ENCODE results near the gene FAM187B. TPM values are rescaled to one million over a fixed set of nuclear protein-coding genes. Genes with fewer than 3 reads are reported as not detected.

The FAM187B gene
- total RNA-seq, 1 donor from 2014 or later, result not detected

- H3K36me3 Mint-ChIP-seq (ENCODE audit: unreplicated experiment), result no peaks in the 10 kb centered on the region
- no peak overlapping the region for H3K27ac Mint-ChIP-seq (ENCODE audit: unreplicated experiment)
- H3K4me1 Mint-ChIP-seq (ENCODE audit: unreplicated experiment), result peaks cover 6% of the 10 kb centered on the region
Observed at GRCh38 chr19:35209646-35210045, 18.9 kb downstream of the FAM187B start.

GRCh38 chr19:35208121-35208520 is 20.4 kb downstream of the FAM187B start:
- Mint-ChIP-seq H3K9me3 (ENCODE audit: unreplicated experiment) (peaks cover 4% of the 10 kb centered on the region), H3K4me1 (ENCODE audit: unreplicated experiment) (no peaks in the 10 kb centered on the region), H3K27me3 (ENCODE audit: unreplicated experiment) (peaks cover 14% of the 10 kb centered on the region), H3K27ac (ENCODE audit: unreplicated experiment) (no peak overlapping the region), H3K36me3 (ENCODE audit: unreplicated experiment) (no peaks in the 10 kb centered on the region), H3K4me3 (ENCODE audit: unreplicated experiment) (no peak overlapping the region)
- no peak for DNase-seq (ENCODE audit: extremely low spot score, unreplicated experiment)
- TF ChIP-seq CTCF (IDR thresholded peaks at IDR 0.05), result no peak

More at GRCh38 chr19:35209646-35210045, 18.9 kb downstream of the FAM187B start:
- Mint-ChIP-seq H3K9me3 (ENCODE audit: unreplicated experiment) (peaks cover 4% of the 10 kb centered on the region), H3K27me3 (ENCODE audit: unreplicated experiment) (peaks cover 14% of the 10 kb centered on the region), H3K4me3 (ENCODE audit: unreplicated experiment) (no peak overlapping the region)
- DNase-seq (ENCODE audit: extremely low spot score, unreplicated experiment), result no peak
- TF ChIP-seq CTCF (IDR thresholded peaks at IDR 0.05), result no peak

GRCh38 chr19:35207391-35207871 is 21.1 kb downstream of the FAM187B start:
- H3K27ac Mint-ChIP-seq (ENCODE audit: unreplicated experiment), result no peak overlapping the region
- H3K4me1 Mint-ChIP-seq (ENCODE audit: unreplicated experiment), result no peaks in the 10 kb centered on the region
- no peak for DNase-seq (ENCODE audit: extremely low spot score, unreplicated experiment)
- no peak for TF ChIP-seq CTCF (IDR thresholded peaks at IDR 0.05)
- peaks cover 14% of the 10 kb centered on the region for H3K27me3 Mint-ChIP-seq (ENCODE audit: unreplicated experiment)
- H3K9me3 Mint-ChIP-seq (ENCODE audit: unreplicated experiment), result peaks cover 4% of the 10 kb centered on the region
- no peak overlapping the region for H3K4me3 Mint-ChIP-seq (ENCODE audit: unreplicated experiment)
- no peaks in the 10 kb centered on the region for H3K36me3 Mint-ChIP-seq (ENCODE audit: unreplicated experiment)

GRCh38 chr19:35206855-35207254 is 21.7 kb downstream of the FAM187B start:
- no peak for DNase-seq (ENCODE audit: extremely low spot score, unreplicated experiment)
- Mint-ChIP-seq H3K27ac (ENCODE audit: unreplicated experiment) (no peak overlapping the region), H3K9me3 (ENCODE audit: unreplicated experiment) (peaks cover 4% of the 10 kb centered on the region), H3K36me3 (ENCODE audit: unreplicated experiment) (no peaks in the 10 kb centered on the region), H3K27me3 (ENCODE audit: unreplicated experiment) (peaks cover 14% of the 10 kb centered on the region), H3K4me1 (ENCODE audit: unreplicated experiment) (no peaks in the 10 kb centered on the region), H3K4me3 (ENCODE audit: unreplicated experiment) (no peak overlapping the region)
- TF ChIP-seq CTCF (IDR thresholded peaks at IDR 0.05), result no peak

GRCh38 chr19:35206379-35206778 is 22.2 kb downstream of the FAM187B start:
- no peaks in the 10 kb centered on the region for H3K4me1 Mint-ChIP-seq (ENCODE audit: unreplicated experiment)
- no peak for TF ChIP-seq CTCF (IDR thresholded peaks at IDR 0.05)
- peaks cover 16% of the 10 kb centered on the region for H3K27me3 Mint-ChIP-seq (ENCODE audit: unreplicated experiment)
- no peak overlapping the region for H3K27ac Mint-ChIP-seq (ENCODE audit: unreplicated experiment)
- DNase-seq (ENCODE audit: extremely low spot score, unreplicated experiment), result peak; percentile 8
- H3K9me3 Mint-ChIP-seq (ENCODE audit: unreplicated experiment), result peaks cover 4% of the 10 kb centered on the region
- no peaks in the 10 kb centered on the region for H3K36me3 Mint-ChIP-seq (ENCODE audit: unreplicated experiment)
- no peak overlapping the region for H3K4me3 Mint-ChIP-seq (ENCODE audit: unreplicated experiment)

Measured in osteocyte (in vitro differentiated cells).